K562 (cell line): ENCODE data around the gene PLXDC2. TPM values are rescaled to one million over a fixed set of nuclear protein-coding genes. Genes with fewer than 3 reads are reported as not detected.

Experiments used
- CTCF ChIP-seq, 3 experiments: IDR thresholded peaks in 2 of 3; conservative IDR thresholded peaks in 1 of 3; 2 replicates each; pipeline ENCODE4 v1.5.1; 2011 to 2012; ENCODE audit warnings: low read length in 3 of 3, mild to moderate bottlenecking in 3 of 3, control low read depth in 2 of 3, improper control_type of control experiment in 1 of 3, inconsistent platforms in 1 of 3, low read depth in 1 of 3, mixed read lengths in 1 of 3, moderate library complexity in 1 of 3; ENCODE audit not compliant: insufficient read depth in 2 of 3
- FOS ChIP-seq: IDR thresholded peaks from 3 replicates; pipeline ENCODE4 v1.6.1; 2011; ENCODE audit not compliant: insufficient read length; ENCODE audit errors: extremely low read depth
- HEY1 ChIP-seq: fragments of 250-450 bp; sonication (Bioruptor Pico); IDR thresholded peaks from 2 replicates; pipeline ENCODE4 v1.5.0; 2020; ENCODE audit warnings: mild to moderate bottlenecking, moderate library complexity, borderline replicate concordance
- MTA3 ChIP-seq: fragments of 450-650 bp; formaldehyde crosslinking; IDR thresholded peaks from 2 replicates; pipeline ENCODE4 v1.6.1; 2017; ENCODE audit warnings: mild to moderate bottlenecking, borderline replicate concordance
- MTF1 ChIP-seq: fragments of 250-450 bp; sonication (Bioruptor Pico); IDR thresholded peaks from 2 replicates; pipeline ENCODE4 v1.9.0; 2021; ENCODE audit warnings: moderate library complexity, mild to moderate bottlenecking, inconsistent platforms, borderline replicate concordance
- PTBP1 ChIP-seq: fragments of 200-400 bp; formaldehyde crosslinking; IDR thresholded peaks from 2 replicates; pipeline ENCODE4 v1.6.1; 2017; ENCODE audit warnings: low read depth, low read length
- RAD21 ChIP-seq, 2 experiments: fragments of 250-450 bp in 1 of 2; fragments of 450-650 bp in 1 of 2; sonication (Bioruptor Pico) in 1 of 2; formaldehyde crosslinking in 1 of 2; IDR thresholded peaks in 1 of 2; conservative IDR thresholded peaks in 1 of 2; 2 replicates each; pipeline versions ENCODE4 v1.4.0 to v1.8.0; 2020 to 2022; ENCODE audit warnings: mild to moderate bottlenecking in 2 of 2, moderate library complexity in 1 of 2
- ZNF445 ChIP-seq: fragments of 250-450 bp; sonication (Bioruptor Pico); IDR thresholded peaks from 2 replicates; pipeline ENCODE4 v1.4.0; 2020; ENCODE audit warnings: low read depth, mild to moderate bottlenecking, moderate library complexity
- ZNF511 ChIP-seq: sonication (generic); formaldehyde crosslinking; IDR thresholded peaks from 2 replicates; pipeline ENCODE4 v1.8.0; 2022; ENCODE audit warnings: mild to moderate bottlenecking, missing genetic modification reagents
- ZNF57 ChIP-seq: fragments of 450-650 bp; formaldehyde crosslinking; IDR thresholded peaks from 2 replicates; pipeline ENCODE4 v1.4.0; 2020; ENCODE audit warnings: mild to moderate bottlenecking, moderate library complexity
- ZNF696 ChIP-seq: fragments of 250-450 bp; sonication (Bioruptor Pico); conservative IDR thresholded peaks from 2 replicates; pipeline ENCODE4 v1.4.0; 2020; ENCODE audit warnings: mild to moderate bottlenecking, moderate library complexity
- ZSCAN32 ChIP-seq: fragments of 450-650 bp; formaldehyde crosslinking; IDR thresholded peaks from 2 replicates; pipeline ENCODE4 v1.4.0; 2020; ENCODE audit warnings: mild to moderate bottlenecking, moderate library complexity
- polyA plus RNA-seq, 8 experiments: library from polyadenylated mRNA; depleted of rRNA in 4 of 8; stranded (reverse) in 5 of 8; unstranded in 3 of 8; fragments of >200 nt; fragmentation: Nextera tagmentation in 2 of 8; fragmentation: Illumina TruSeq in 1 of 8; extraction: Ambion mirVana in 2 of 8; extraction: Trizol in 1 of 8; gene quantifications; 2 replicates each; pipeline versions ENCODE4 v1.2.1 to v1.2.3, GENCODE V29; 2011 to 2014; ENCODE audit warnings: inconsistent platforms in 1 of 8, missing spikeins in 1 of 8
- total RNA-seq, 7 experiments: library from RNA; depleted of rRNA in 6 of 7; stranded (reverse); fragments of >200 nt in 6 of 7; fragmentation: Illumina TruSeq in 2 of 7; extraction: Trizol in 2 of 7; gene quantifications; 2 replicates each; pipeline versions ENCODE4 v1.2.1 to v1.2.3, GENCODE V29; 2011 to 2021; ENCODE audit warnings: low replicate concordance in 1 of 7

PLXDC2 gene
- total and polyA plus RNA-seq, 9 of the 15 experiments (the other 6 are each of a cell fraction or from before 2014, with no cell fraction given), result 0.01 to 0.33 (median 0.10) TPM; not detected in 3

- TF ChIP-seq ZNF696 (CRISPR knock-in tag) (no peak), ZNF57 (no peak), ZNF511 (CRISPR knock-in tag) (no peak), ZNF445 (CRISPR knock-in tag) (no peak), CTCF (IDR thresholded peaks at IDR 0.05 in 2 of 3, conservative IDR thresholded peaks at IDR 0.05 in 1 of 3; ENCODE audit: insufficient read depth in 2 of 3, low read depth in 1 of 3, low read length in 3 of 3) (peak; percentile 20 to 63 (median 52); a peak in 4 of 6 replicates), FOS (no peak), MTA3 (no peak), MTF1 (CRISPR knock-in tag) (no peak), PTBP1 (no peak), ZSCAN32 (CRISPR knock-in tag) (no peak), RAD21 (CRISPR knock-in tag; conservative IDR thresholded peaks at IDR 0.05 in 1 of 2, IDR thresholded peaks at IDR 0.05 in 1 of 2) (peak; percentile 50 to 74), HEY1 (no peak)
- TF ChIP-seq, all 486 proteins: peak for 4
Observed at GRCh38 chr10:19819419-19820033, 3.3 kb downstream of the PLXDC2 start (continued).
